GM12878 (cell line): ENCODE measurements around the gene ZNF423. TPM values are rescaled to one million over a fixed set of nuclear protein-coding genes. Genes with fewer than 3 reads are reported as not detected.

ENCODE experiments used
- ATAC-seq: fragments of 200-7000 bp; cut with Tn5 transposase; 3 replicates; pipeline ENCODE4 v1.9.1; 2020; ENCODE audit warnings: mild to moderate bottlenecking, moderate library complexity
- BruUV-seq: library from RNA; stranded (reverse); fragments of 400-500 nt; replicated peaks from 2 replicates; lab custom pipeline; 2021; lab: Mats Ljungman, UMichigan
- CTCF ChIA-PET: fragments of 300-600 bp; sonication (Branson Sonifier 250); formaldehyde crosslinking; extraction: SDS; loops from one replicate; lab custom pipeline; 2021; ENCODE audit warnings: inconsistent platforms; lab: Yijun Ruan, JAX
- POLR2A ChIA-PET: fragments of 350-600 bp; formaldehyde crosslinking; extraction: SDS; loops from one replicate; lab custom pipeline; 2021; ENCODE audit warnings: inconsistent platforms; lab: Charles Lee
- RAD21 ChIA-PET: fragments of 300-600 bp; sonication (Branson Sonifier 250); formaldehyde crosslinking; loops from one replicate; lab custom pipeline; 2023; ENCODE audit warnings: antibody characterized with exemption; ENCODE audit not compliant: unreplicated experiment; lab: Charles Lee
- SMC1A ChIA-PET: fragments of 300-600 bp; sonication (Branson Sonifier 250); formaldehyde crosslinking; loops from one replicate; lab custom pipeline; 2023; ENCODE audit not compliant: unreplicated experiment, uncharacterized antibody; lab: Charles Lee
- DNase-seq: peaks from one replicate; pipeline ENCODE4 v3.0.0-alpha.2; 2011; ENCODE audit warnings: low read depth, low spot score
- FAIRE-seq: peaks from 3 replicates; lab custom pipeline; 2011; peaks lifted over from hg19 to GRCh38; lab: Jason Lieb, UNC
- H2AFZ ChIP-seq: 2 replicates; pipeline ENCODE4 v1.6.0; 2011; ENCODE audit warnings: low read depth, low read length, control low read depth; ENCODE audit not compliant: control insufficient read depth
- H3K27ac ChIP-seq: 2 replicates; pipeline ENCODE4 v1.5.1; 2011; ENCODE audit warnings: control low read depth; ENCODE audit not compliant: control insufficient read depth, insufficient read depth
- H3K27me3 ChIP-seq, 2 experiments: replicated peaks in 1 of 2; 2 replicates each; pipeline versions ENCODE4 v1.6.0 to v1.6.1; 2011; ENCODE audit warnings: low read length in 1 of 2; ENCODE audit not compliant: control insufficient read depth in 2 of 2, insufficient read depth in 2 of 2
- H3K36me3 ChIP-seq, 2 experiments: 2 replicates each; pipeline ENCODE4 v1.5.1; 2011; ENCODE audit warnings: low read length in 1 of 2; ENCODE audit not compliant: control insufficient read depth in 2 of 2, insufficient read depth in 2 of 2
- H3K4me1 ChIP-seq: 2 replicates; pipeline ENCODE4 v1.6.1; 2011; ENCODE audit warnings: mild to moderate bottlenecking, low read length, moderate library complexity, mixed read lengths; ENCODE audit not compliant: control insufficient read depth, insufficient read depth
- H3K4me2 ChIP-seq: 2 replicates; pipeline ENCODE4 v1.6.0; 2011; ENCODE audit warnings: control low read depth; ENCODE audit not compliant: control insufficient read depth, insufficient read depth
- H3K4me3 ChIP-seq: fragments of 200-600 bp; sonication (generic); 2 replicates; pipeline ENCODE4 v1.5.1; 2016
- H3K79me2 ChIP-seq: 2 replicates; pipeline ENCODE4 v1.6.0; 2011; ENCODE audit warnings: low read length; ENCODE audit not compliant: control insufficient read depth, insufficient read depth
- H3K9ac ChIP-seq: 2 replicates; pipeline ENCODE4 v1.8.0; 2011; ENCODE audit warnings: low read length, control low read depth, mixed read lengths; ENCODE audit not compliant: control insufficient read depth, insufficient read depth
- H3K9me3 ChIP-seq: replicated peaks from 3 replicates; pipeline ENCODE4 v1.5.1; 2011; ENCODE audit warnings: mild to moderate bottlenecking, low read length; ENCODE audit not compliant: control insufficient read depth, insufficient read depth
- H4K20me1 ChIP-seq: 2 replicates; pipeline ENCODE4 v1.6.0; 2011; ENCODE audit not compliant: control insufficient read depth, insufficient read depth
- ASH2L ChIP-seq: fragments of 300-600, 200-600 bp; sonication (generic); IDR thresholded peaks from 2 replicates; pipeline ENCODE4 v1.6.1; 2017; ENCODE audit warnings: low read depth, mild to moderate bottlenecking, borderline replicate concordance
- EGR1 ChIP-seq, 2 experiments: IDR thresholded peaks; 1 replicate in 1 of 2; 2 replicates in 1 of 2; pipeline ENCODE4 v1.6.1; 2011 to 2012; ENCODE audit warnings: low read depth in 2 of 2, low read length in 2 of 2, borderline replicate concordance in 1 of 2, mild to moderate bottlenecking in 1 of 2, moderate library complexity in 1 of 2
- MYB ChIP-seq: fragments of 150-350 bp; IDR thresholded peaks from 2 replicates; pipeline ENCODE4 v1.6.1; 2014; ENCODE audit warnings: mild to moderate bottlenecking, low read depth, low read length, borderline replicate concordance
- NFYA ChIP-seq: IDR thresholded peaks from 2 replicates; pipeline ENCODE4 v1.6.1; 2011; ENCODE audit warnings: low read depth, mild to moderate bottlenecking, low read length, improper control_type of control experiment, borderline replicate concordance
- POLR2A ChIP-seq: IDR thresholded peaks from 2 replicates; pipeline ENCODE4 v1.6.1; 2011; ENCODE audit warnings: low read depth, mild to moderate bottlenecking, low read length
- RAD21 ChIP-seq: IDR thresholded peaks from 2 replicates; pipeline ENCODE4 v1.6.1; 2011; ENCODE audit warnings: mild to moderate bottlenecking, low read depth, low read length, moderate library complexity; ENCODE audit not compliant: insufficient read depth
- SMAD1 ChIP-seq: fragments of 450-650 bp; IDR thresholded peaks from 2 replicates; pipeline ENCODE4 v1.6.1; 2018; ENCODE audit warnings: mild to moderate bottlenecking, low read depth; ENCODE audit not compliant: partially characterized antibody
- SMARCA5 ChIP-seq: fragments of 450-650 bp; IDR thresholded peaks from 2 replicates; pipeline ENCODE4 v1.6.1; 2017; ENCODE audit warnings: mild to moderate bottlenecking
- STAT1 ChIP-seq: fragments of 450-650 bp; conservative IDR thresholded peaks from 2 replicates; pipeline ENCODE4 v1.6.1; 2014; ENCODE audit warnings: antibody characterized with exemption, mild to moderate bottlenecking
- STAT3 ChIP-seq: IDR thresholded peaks from 2 replicates; pipeline ENCODE4 v1.6.1; 2011; ENCODE audit warnings: low read depth, low read length, improper control_type of control experiment
- YY1 ChIP-seq: IDR thresholded peaks from 2 replicates; pipeline ENCODE4 v1.6.1; 2011; ENCODE audit warnings: low read depth, mild to moderate bottlenecking, low read length
- ZBTB4 ChIP-seq: fragments of 450-650 bp; formaldehyde crosslinking; IDR thresholded peaks from 2 replicates; pipeline ENCODE4 v1.4.0; 2022; ENCODE audit warnings: mild to moderate bottlenecking, moderate library complexity
- ZNF274 ChIP-seq: IDR thresholded peaks from one replicate; pipeline ENCODE4 v1.8.0; 2011; ENCODE audit not compliant: insufficient read length, insufficient read depth
- WGBS: methylation state at CpG from one replicate; pipeline ENCODE4 v1.1.6; 2016; ENCODE audit warnings: low lambda C conversion rate; ENCODE audit not compliant: insufficient replicate concordance, insufficient coverage; ENCODE audit errors: missing lambda C conversion rate; 5-methylcytosine and 5-hydroxymethylcytosine counted together
- in situ Hi-C: fragments of 300-500 bp; cut with MboI; formaldehyde crosslinking; loops from 9 replicates; pipeline ENCODE4 v1.14.3; 2018; ENCODE audit warnings: mixed read lengths
- intact Hi-C: fragments of 100-400 bp; cut with micrococcal nuclease; formaldehyde crosslinking; loops from one replicate; pipeline ENCODE4 v1.14.2; 2022; ENCODE audit not compliant: unreplicated experiment
- polyA plus RNA-seq, 11 experiments: library from polyadenylated mRNA; depleted of rRNA in 4 of 11; unstranded in 6 of 11; stranded (reverse) in 5 of 11; fragments of >200 nt; fragmentation: Nextera tagmentation in 4 of 11; fragmentation: Illumina TruSeq in 1 of 11; extraction: Ambion mirVana in 4 of 11; extraction: Trizol in 1 of 11; gene quantifications; 1 replicate in 1 of 11; 2 replicates in 10 of 11; pipeline versions ENCODE4 v1.2.1 to v1.2.3, GENCODE V29; 2011 to 2016; ENCODE audit warnings: inconsistent platforms in 2 of 11, missing spikeins in 2 of 11, low read depth in 1 of 11
- total RNA-seq, 4 experiments: library from RNA; depleted of rRNA in 3 of 4; stranded (reverse); fragments of >200 nt in 3 of 4; fragmentation: Illumina TruSeq in 1 of 4; extraction: Trizol in 1 of 4; gene quantifications; 2 replicates each; pipeline versions ENCODE4 v1.2.1 to v1.2.3, GENCODE V29; 2013 to 2021

The ZNF423 gene
- total and polyA plus RNA-seq, 10 of the 15 experiments (the other 5 are each of a cell fraction or from before 2014, with no cell fraction given), result 0.03 to 0.64 (median 0.10) TPM

- FAIRE-seq (no peak), ATAC-seq (no peak), DNase-seq (no peak)
- WGBS, result 26% methylated on average over 18 of the region's 18 CpGs
- Histone ChIP-seq H3K27me3 (no peaks in the 10 kb centered on the region; a peak in 1 of 4 replicates), H4K20me1 (no peaks in the 10 kb centered on the region), H3K4me1 (no peaks in the 10 kb centered on the region), H3K79me2 (no peaks in the 10 kb centered on the region), H3K4me3 (no peak overlapping the region), H3K9me3 (no peaks in the 10 kb centered on the region), H3K27ac (no peak overlapping the region), H3K4me2 (no peak overlapping the region), H3K9ac (no peak overlapping the region), H3K36me3 (no peaks in the 10 kb centered on the region), H2AFZ (no peak overlapping the region)
- RAD21 ChIA-PET, result no interaction called here
- POLR2A ChIA-PET, result no interaction called here
- BruUV-seq, result no TSS peak
- intact Hi-C loops (no loop called here), in situ Hi-C loops (no loop called here)
- CTCF ChIA-PET, result no interaction called here
- SMC1A ChIA-PET, result no interaction called here
- TF ChIP-seq ZNF274 (no peak), SMARCA5 (no peak), NFYA (no peak), ZBTB4 (no peak), STAT3 (no peak), STAT1 (no peak), RAD21 (no peak), ASH2L (no peak), SMAD1 (no peak), POLR2A (no peak), YY1 (no peak), MYB (no peak), EGR1 (IDR thresholded peaks at IDR 0.05; ENCODE audit: borderline replicate concordance in 1 of 2, low read depth in 2 of 2, low read length in 2 of 2) (no peak)
These were observed 190.3 kb downstream of the ZNF423 start for GRCh38 chr16:49665482-49666230.
